ENCODE results near the gene LUM.

DNA sequence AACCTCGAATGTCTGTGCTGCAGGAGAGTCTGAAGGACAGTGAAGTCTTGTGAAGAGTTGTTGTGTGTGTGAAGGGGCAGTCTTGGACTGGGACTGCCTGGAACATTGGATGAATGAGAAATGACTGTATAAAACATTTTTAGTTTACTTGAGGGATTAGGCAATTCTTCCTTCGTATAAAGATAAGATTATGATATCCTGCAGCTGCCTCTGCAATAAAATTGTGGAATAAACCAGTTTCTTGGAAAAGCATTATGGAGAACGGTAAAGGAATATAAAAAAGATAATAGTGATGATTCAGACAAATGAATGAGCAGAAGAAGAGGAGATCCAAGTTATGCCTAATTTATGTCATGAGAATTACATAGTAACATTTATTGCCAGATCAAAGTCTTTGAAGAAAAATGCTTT is 30.9 kb upstream of the LUM start:
- TF ChIP-seq CTCF (IDR thresholded peaks at IDR 0.05) (no peak), POLR2A (IDR thresholded peaks at IDR 0.05) (no peak)

All from right lobe of liver (tissue), 4 donors.